HG03175 (cell line): Measurements from ENCODE around the gene PATJ.

ENCODE experiments used
- ATAC-seq: cut with Tn5 transposase; IDR thresholded peaks from one replicate; pipeline ENCODE4 v1.9.1; 2021; ENCODE audit warnings: mild to moderate bottlenecking, moderate library complexity; ENCODE audit not compliant: unreplicated experiment

The PATJ gene

DNA sequence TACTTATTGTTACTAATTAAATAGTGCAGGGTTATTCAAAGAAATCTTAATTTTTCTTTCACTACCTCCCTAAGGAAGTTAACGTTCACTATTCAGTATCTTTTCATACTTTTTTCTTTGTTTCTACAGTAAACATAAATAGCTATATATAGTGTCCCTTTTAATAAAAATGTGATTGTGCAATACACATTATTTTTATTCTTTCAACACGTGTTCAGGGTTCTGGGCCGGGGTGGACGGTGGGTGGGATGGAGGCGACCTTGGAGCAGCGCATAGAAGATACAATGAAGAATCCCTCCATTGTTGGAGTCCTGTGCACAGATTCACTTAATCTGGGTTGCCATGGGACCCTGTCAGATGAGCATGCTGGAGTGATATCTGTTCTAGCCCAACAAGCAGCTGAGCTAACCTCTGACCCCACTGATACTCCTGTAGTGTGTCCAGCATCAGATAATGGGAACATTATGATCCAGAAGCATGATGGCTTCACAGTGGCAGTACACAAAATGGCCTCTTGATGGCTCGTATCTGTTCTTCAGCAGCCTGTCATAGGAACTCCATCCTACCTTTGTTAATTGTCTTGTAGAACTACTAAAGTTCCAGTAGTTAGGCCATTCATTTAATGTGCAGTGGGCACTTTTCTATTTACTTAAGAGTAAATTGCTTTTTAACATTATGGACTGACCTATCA lies 296.5 kb downstream of the PATJ start:
- ATAC-seq: no peak

DNA sequence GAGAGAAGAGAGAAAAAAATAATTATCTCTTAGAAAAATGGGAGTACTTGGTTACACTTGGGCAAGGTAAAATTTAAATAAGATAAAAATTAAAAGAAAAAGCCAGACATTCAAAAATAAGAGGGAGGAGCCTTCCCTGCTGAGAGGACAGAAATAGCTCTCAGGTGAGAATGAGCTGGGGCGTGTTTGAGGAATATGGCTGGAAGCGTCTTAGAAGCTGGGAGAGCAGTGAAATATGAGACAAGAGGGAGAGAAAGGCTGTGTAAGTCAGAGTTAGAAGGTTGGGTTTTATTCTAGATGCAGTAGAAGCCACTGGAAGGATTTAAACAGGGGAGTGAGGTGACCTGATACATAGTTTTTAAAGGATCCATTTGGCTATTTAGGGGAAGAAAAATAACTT lies 298.2 kb downstream of the PATJ start:
- ATAC-seq: no peak

DNA sequence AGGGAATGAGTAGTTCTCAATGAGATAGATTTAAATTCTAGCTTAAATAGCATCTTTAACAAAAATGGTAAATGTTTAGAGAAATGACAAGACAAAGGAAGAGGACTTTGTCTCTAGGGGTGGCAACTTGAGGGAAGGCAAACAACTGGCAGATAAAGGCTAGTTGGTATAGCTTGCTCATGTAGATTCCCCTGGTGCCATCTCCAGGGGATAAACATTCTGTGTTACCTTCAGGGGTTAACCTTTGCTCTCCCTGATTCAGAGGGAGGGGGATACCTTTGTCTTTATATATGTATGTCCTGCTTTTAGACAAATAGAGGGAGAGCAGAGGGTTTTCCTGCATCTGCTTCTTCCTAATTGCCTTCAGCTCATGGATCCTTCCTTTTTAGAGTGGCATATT lies 298.7 kb downstream of the PATJ start:
- ATAC-seq: no peak

DNA sequence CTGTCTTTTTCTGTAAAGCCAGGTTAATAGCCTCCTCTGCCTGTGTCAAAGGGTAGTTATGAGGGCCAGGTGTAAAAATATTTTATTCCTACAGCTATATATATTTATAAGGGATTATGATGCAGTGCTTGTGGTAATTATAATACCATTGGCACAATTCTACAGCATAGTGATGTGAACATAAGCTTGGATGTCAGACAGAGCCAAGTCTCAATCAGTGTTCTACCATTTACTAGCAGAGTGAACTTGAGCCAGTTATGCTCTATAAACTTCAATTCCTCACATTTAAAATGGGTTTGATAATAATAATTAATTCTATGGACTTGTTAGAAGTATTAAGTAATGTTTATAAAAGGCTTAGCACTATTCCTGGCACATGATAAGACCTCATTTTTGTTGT lies 300.9 kb downstream of the PATJ start:
- ATAC-seq: no peak

DNA sequence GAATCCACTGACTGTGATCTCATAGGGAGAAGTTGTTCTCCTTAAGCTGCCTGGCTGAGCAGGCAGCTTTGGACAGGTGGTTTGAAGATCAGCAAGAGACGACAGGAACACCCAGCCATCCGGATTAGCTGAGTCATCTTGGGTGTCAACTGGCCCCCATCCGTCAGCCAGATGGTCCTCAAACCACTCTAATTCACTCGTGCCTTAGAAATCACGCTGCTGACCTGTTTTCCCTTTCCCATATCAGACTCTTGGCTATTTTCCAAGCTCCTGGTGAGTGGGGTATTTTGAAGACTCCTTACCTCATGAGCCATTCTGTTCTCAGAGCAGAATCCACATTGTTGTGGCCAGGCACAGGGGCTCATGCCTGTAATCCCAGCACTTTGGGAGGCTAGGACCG lies 303.3 kb downstream of the PATJ start:
- ATAC-seq: no peak

DNA sequence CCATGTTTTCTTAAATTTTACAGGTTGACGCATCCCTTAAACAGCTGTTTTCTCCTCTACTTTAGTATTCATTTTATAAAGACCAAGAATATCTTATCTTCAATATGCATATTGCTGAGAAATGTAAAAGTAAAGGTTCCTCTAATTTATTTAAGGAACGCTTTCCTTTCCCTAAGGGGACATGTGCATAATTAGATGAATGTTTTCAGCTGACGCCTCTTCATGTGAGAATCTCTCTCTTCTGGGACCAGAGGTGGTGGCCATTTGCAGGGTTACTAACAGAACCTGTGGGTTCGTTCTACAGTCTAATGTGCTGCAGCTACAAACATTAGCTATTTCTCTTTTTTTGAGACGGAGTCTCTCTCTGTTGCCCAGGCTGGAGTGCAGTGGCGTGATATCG lies 304.6 kb downstream of the PATJ start:
- ATAC-seq: no peak

DNA sequence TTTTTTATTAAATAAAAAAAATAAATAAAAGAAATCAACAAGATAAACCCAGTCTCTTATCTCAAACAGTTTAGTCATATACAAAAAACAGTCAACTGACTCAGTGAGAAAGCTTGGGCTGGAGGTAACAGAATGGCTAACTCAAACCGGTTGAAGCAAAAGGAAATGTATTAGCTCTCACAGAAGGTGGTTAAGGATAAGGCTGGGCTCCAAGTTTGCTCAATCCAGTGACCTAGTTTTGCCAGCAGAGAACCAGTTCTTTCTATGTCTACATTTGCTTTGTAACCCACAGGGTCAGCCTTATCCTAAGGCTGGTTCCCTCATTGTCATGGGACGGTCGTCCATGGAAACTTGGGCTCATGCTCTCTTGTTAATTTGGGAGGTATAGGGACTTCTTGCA lies 307.9 kb downstream of the PATJ start:
- no peak for ATAC-seq

DNA sequence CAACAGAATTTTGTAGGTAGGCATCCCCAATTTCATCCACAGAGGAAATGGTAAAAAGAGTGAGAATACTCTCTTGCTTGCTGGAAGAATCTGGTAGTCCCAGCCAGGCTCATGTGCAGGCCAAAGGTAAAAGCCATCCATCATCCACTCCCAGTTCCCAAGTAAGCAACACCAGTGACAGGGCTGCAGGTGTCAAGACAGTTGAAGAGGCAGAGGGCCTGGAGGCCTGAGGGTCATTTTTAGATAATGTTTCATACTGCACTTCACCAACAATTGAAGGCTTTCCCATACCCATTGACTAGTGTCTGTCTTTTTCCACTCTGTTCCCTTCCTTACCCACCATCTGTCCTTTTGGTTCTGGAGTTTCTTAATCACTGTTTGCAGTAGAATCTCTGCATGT lies 310.7 kb downstream of the PATJ start:
- no peak for ATAC-seq

DNA sequence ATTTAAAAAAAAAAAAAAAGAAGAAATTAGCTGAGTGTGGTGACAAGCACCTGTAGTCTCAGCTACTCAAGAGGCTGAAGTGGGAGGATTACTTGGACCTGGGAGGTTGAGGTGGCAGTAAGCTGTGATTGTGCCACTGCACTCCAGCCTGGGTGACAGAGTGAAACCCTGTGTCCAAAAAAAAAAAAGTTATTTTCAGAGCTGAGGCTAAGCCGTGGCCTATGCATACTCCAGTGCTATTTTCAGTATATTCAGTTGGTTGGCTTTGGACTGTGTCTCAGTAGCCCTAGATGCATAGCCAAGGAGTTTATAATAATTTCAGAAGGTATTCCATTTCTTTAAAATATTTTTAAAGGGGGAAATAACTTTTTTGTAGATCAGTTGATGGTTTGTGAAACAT lies 311.9 kb downstream of the PATJ start:
- ATAC-seq: no peak

DNA sequence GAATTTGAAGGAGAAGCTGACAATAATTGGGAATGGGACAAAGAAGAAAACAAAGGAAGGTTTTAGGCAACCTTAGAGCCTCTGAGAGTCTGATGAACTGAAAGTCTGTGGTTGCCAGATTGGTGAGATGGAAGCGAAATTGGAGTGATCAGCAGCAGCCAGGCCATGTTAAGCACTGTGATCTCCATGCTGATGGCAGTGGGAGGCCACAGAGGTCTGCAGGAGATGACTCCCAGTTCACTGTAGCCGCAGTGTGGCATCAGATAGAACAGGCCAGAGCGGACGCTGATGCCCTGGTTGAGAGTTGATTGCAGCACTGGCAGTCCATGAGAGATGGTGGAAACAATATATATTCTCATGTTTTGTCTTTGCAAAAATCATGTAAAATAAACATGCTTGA lies 314.9 kb downstream of the PATJ start:
- no peak for ATAC-seq

DNA sequence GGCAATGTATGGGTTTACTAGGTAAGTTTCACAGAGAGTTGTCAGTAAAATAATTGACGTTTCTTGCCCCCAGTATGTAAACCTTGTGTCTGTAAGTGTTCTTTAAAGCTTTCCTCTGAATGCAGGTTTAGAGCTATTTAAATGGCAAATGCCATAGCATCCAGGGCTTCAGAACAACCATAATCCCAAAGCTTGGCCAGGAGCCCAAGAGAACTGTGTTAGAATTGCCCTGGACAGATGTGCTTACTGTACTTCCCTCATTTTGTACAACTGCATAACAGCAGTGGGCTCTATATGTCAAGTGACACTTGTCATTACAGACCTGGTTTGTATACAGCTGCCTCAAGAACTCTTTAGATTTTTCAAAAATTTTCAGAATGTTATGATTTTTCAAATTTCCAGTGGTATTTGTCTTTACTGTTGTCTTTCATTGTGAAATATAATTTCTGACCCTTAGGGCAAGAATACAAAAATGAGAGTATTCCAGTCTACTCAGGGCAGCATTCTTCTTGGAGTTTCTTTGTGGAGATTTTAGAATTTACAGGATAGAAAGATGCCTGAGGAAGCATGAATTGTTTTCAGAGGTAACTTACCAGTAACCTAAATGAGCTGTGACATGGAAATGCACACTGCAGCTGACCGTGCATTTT lies 315.5 kb downstream of the PATJ start:
- no peak for ATAC-seq

DNA sequence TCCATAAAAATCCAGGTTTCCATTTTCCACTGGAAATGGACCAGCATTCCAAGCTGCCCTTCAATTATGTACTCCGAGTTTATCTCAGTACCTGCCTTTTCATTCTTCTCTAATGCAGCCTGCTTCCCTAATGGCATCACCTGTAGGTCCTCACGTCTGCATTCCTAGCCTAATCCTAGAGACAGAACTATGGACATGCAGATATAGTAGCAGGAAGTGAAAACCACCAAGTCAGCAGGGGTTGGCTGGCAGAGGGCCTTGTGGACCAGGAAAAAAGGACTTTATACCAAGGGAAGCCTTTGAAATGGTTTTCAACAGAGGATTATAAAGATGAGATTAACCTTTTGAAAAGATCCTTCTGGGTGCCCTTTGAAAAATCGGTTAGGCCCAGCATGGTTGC lies 316.7 kb downstream of the PATJ start:
- no peak for ATAC-seq

DNA sequence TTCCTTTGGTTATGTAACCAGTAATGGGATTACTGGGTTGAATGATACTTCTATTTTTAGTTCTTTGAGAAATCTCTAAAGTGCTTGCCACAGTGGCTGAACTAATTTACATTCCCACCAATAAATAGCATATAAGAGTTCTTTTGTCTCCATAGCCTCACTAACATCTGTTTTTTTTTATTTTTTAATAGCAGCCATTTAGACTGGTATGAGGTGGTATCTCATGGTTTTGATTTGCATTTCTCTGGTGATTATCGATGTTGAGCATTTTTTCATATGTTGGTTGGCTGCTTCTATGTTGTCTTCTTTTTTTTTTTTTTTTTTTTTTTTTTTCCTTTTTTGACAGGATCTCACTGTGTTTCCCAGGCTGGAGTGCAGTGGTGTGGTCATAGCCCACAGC lies 319.8 kb downstream of the PATJ start:
- ATAC-seq: no peak

DNA sequence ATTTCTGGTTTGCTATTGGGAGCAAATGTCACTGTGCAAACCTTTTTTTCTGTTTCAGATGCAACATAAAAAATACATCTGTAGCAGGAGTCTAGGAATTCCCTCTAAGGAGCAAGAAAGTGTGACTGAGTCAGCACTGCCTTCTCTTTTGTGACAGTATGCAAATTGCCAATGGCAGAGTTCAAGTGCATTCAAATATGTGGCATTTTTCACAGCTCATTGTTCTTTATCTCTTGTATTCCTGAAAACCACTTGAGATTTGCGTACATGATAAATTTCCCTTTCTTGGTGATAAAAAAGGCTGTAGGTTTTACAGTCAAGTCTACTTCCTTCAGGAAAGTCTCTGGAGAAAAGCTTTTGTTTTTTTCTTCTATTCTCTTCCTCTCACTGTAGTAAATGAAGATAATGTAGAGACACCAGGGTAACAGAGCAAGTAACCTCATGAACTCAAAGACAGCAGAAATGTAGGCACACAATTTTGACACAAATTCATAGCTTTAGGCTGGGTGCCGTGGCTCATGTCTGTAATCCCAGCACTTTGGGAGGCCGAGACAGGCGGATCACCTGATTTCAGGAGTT lies 322.6 kb downstream of the PATJ start:
- ATAC-seq: no peak

DNA sequence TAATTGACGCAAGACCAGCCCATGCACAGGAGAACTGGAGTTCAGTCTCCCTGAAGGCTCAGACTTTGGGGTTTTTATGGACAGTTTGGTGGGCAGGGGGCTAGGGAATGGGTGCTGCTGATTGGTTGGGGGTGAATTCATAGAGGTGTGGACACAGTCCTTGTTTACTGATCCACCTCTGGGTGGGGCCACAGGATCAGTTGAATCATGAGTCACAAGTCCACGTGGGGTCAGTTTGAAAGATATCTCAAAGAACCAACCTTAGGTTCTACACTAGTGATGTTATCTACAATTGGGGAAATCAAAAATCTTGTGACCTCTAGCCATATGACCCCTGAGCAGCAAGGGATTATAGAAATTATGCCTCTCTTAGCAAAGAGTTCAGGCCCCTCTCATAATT lies 324.4 kb downstream of the PATJ start:
- no peak for ATAC-seq

DNA sequence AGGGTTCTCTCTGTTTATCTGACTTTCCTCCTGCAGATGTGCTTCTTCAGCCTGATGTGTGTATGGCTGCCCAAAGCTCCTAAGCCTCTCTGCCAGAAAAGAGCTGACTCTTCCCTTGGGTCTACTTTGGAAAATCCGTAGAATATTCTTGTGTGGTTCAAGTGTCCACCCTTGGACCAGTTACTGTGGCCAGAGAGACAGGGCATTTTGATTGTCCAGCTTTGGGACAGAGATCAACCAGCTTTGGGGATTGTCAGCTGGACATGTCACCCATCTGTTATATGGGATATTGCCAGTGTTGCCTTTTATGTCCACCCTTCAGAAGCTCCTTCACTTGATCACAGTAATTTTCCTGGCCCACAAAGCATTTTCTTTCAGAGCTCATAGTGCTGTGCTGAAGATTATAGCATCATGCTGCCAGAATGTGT lies 326.1 kb downstream of the PATJ start:
- ATAC-seq: no peak

DNA sequence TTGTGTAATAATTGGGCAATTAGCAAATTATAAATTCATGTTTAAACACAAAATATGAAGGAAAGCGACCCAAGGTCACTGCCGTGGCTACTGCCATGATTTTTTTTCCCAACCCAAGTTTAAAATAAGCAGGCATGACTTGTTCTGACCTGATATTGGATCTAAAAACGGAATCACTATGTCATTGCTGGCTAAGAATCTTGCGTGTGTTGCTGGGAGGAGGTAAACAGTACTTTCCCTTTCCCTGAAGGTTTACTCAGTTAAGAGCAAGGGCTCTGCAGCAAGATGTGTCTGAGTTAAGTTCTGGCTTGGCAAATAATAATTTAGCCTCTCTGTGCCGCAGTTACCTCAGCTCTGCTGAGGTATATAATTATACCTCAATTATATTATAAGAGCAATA lies 326.7 kb downstream of the PATJ start:
- no peak for ATAC-seq

DNA sequence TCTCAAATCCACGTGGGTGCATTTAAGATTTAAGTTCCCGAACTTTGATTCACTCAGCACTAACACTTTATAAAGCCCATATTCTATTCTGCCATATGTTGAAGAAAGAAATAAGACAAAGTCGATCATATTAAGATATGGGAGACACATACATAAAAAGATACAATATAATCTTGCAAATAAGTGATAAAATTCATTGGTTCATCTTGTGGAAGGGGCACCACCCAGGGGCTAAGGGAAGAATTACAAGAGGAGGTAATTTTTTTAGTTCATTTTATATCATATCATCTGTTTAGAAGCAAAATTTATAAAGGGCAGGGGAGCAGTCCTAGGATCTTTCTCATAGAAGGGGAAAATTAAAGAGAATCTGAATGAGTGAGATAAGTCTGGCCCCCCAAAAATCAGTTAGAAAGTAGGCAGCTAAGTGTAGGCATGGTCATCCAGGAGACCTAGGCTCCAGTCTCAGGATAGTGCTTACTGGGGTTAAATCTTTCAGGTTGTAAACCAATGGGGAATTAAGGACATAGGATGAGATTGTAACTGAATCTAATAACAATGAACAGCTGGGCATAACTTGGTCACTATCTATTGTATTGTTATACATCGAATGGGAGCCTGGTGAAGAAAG lies 328.2 kb downstream of the PATJ start:
- peak; percentile 50 for ATAC-seq

DNA sequence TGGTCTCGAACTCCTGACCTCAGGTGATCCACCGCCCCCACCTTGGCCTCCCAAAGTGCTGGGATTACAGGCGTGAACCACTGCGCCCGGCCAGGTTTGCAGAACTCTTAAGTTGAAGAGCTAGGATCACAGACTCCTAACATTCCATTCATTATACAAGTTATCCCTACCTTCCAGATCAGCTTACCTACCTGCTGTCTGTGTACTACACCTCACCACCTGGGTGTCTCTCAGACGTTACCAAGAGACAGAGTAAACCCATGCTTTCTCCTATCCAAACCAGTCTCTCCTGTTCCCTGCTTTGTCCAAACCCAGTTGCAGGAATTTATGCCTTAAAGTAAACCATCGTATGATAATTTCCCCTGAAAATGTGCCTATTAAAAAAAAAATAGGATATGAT lies 329.4 kb downstream of the PATJ start:
- no peak for ATAC-seq

DNA sequence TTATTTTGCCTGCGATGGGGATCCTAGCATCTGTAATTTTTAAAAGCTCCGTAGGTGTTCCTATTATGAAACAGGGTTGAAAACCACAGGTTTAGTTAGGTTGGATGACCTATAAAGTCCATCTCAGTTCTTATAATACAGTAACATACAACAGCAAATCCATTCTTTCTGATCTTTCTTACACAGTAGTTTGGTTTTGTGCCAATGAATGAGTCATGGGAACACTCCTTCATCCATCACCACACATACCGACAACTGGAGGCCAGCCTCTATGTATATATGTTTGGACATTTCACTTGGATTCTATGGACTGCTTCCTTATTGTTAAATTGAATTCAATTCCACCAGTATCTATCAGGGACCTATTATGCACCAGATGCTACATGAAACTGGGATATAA lies 334.0 kb downstream of the PATJ start:
- ATAC-seq: no peak

DNA sequence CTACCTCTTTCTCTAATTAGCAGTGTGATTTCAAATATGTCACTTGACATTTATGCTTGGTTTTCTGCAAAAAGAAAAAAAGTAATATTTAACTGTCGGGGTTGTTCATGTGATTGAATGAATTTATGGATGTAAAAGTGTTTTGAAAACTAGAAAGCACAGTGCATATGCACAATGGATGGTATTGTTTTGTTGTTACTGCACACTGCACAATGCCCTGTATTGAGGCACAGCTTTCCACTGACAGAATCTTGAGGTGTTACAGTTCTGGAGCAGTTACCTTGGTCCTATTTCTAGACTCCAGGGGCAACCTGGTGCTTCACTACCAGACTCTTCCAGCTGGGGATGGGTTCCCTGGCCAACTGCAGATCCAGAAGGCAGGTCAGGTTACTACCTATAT lies 335.5 kb downstream of the PATJ start:
- ATAC-seq: no peak
